ENCODE results near the gene TLCD1.

Gene TLCD1

GRCh38 chr17:28698253-28698941 is 27.6 kb downstream of the TLCD1 start:
- H3K79me2 ChIP-seq (ENCODE audit: insufficient read depth, low read length): no peaks in the 10 kb centered on the region
- H3K4me3 ChIP-seq (ENCODE audit: insufficient read depth, low read length, poor library complexity, severe bottlenecking): no peak overlapping the region
- H3F3A ChIP-seq (ENCODE audit: insufficient read depth): no peaks in the 10 kb centered on the region
- H3K9me2 ChIP-seq (replicated peaks; ENCODE audit: insufficient read depth, low read length): no peaks in the 10 kb centered on the region
- H3K27me3 ChIP-seq (ENCODE audit: low read length): no peaks in the 10 kb centered on the region
- H3K9ac ChIP-seq (ENCODE audit: low read length): no peak overlapping the region
- no peak overlapping the region for H3K27ac ChIP-seq (ENCODE audit: low read depth, low read length)
- no peak for TF ChIP-seq CTCF (IDR thresholded peaks at IDR 0.05; ENCODE audit: insufficient read depth, low read length, poor library complexity, severe bottlenecking)
- no peak for TF ChIP-seq EZH2phosphoT487 (conservative IDR thresholded peaks at IDR 0.05; ENCODE audit: low read length)
- H3K9me3 ChIP-seq (ENCODE audit: insufficient read depth, low read length): no peaks in the 10 kb centered on the region
- H3K4me2 ChIP-seq (ENCODE audit: low read depth, low read length, poor library complexity, severe bottlenecking): no peak overlapping the region
- H4K20me1 ChIP-seq (ENCODE audit: low read depth, low read length): no peaks in the 10 kb centered on the region
- H2AFZ ChIP-seq (ENCODE audit: low read depth, low read length, severe bottlenecking): no peak overlapping the region
- H3K36me3 ChIP-seq (ENCODE audit: low read length): peaks cover 3% of the 10 kb centered on the region; the same call in 1 of the 2 replicates

GRCh38 chr17:28693869-28694268 is 32.2 kb downstream of the TLCD1 start:
- Histone ChIP-seq H3K9me2 (replicated peaks; ENCODE audit: insufficient read depth, low read length) (no peaks in the 10 kb centered on the region), H3K9me3 (ENCODE audit: insufficient read depth, low read length) (no peaks in the 10 kb centered on the region), H3K79me2 (ENCODE audit: insufficient read depth, low read length) (no peaks in the 10 kb centered on the region), H3K27me3 (ENCODE audit: low read length) (no peaks in the 10 kb centered on the region), H3K36me3 (ENCODE audit: low read length) (peaks cover 14% of the 10 kb centered on the region), H3K27ac (ENCODE audit: low read depth, low read length) (no peak overlapping the region), H4K20me1 (ENCODE audit: low read depth, low read length) (no peaks in the 10 kb centered on the region), H2AFZ (ENCODE audit: low read depth, low read length, severe bottlenecking) (no peak overlapping the region), H3K4me2 (ENCODE audit: low read depth, low read length, poor library complexity, severe bottlenecking) (no peak overlapping the region), H3K9ac (ENCODE audit: low read length) (no peak overlapping the region), H3F3A (ENCODE audit: insufficient read depth) (no peaks in the 10 kb centered on the region), H3K4me3 (ENCODE audit: insufficient read depth, low read length, poor library complexity, severe bottlenecking) (no peak overlapping the region)
- TF ChIP-seq CTCF (IDR thresholded peaks at IDR 0.05; ENCODE audit: insufficient read depth, low read length, poor library complexity, severe bottlenecking) (no peak), EZH2phosphoT487 (conservative IDR thresholded peaks at IDR 0.05; ENCODE audit: low read length) (no peak)

- no peak overlapping the region for H3K4me2 ChIP-seq (ENCODE audit: low read depth, low read length, poor library complexity, severe bottlenecking)
- no peaks in the 10 kb centered on the region for H3F3A ChIP-seq (ENCODE audit: insufficient read depth)
- H2AFZ ChIP-seq (ENCODE audit: low read depth, low read length, severe bottlenecking): no peak overlapping the region
- H4K20me1 ChIP-seq (ENCODE audit: low read depth, low read length): no peaks in the 10 kb centered on the region
- no peaks in the 10 kb centered on the region for H3K9me2 ChIP-seq (replicated peaks; ENCODE audit: insufficient read depth, low read length)
- H3K9ac ChIP-seq (ENCODE audit: low read length): no peak overlapping the region
- no peaks in the 10 kb centered on the region for H3K9me3 ChIP-seq (ENCODE audit: insufficient read depth, low read length)
- H3K27ac ChIP-seq (ENCODE audit: low read depth, low read length): no peak overlapping the region
- no peaks in the 10 kb centered on the region for H3K27me3 ChIP-seq (ENCODE audit: low read length)
- TF ChIP-seq EZH2phosphoT487 (conservative IDR thresholded peaks at IDR 0.05; ENCODE audit: low read length): no peak
- TF ChIP-seq CTCF (IDR thresholded peaks at IDR 0.05; ENCODE audit: insufficient read depth, low read length, poor library complexity, severe bottlenecking): no peak
- no peaks in the 10 kb centered on the region for H3K79me2 ChIP-seq (ENCODE audit: insufficient read depth, low read length)
- peaks cover 38% of the 10 kb centered on the region for H3K36me3 ChIP-seq (ENCODE audit: low read length)
- no peak overlapping the region for H3K4me3 ChIP-seq (ENCODE audit: insufficient read depth, low read length, poor library complexity, severe bottlenecking)
Observed at GRCh38 chr17:28689011-28689410, 37.0 kb downstream of the TLCD1 start.
